A204.1 (cell line): ENCODE results near the gene UBXN4.
"Not testable (repeated sequence)": the region's sequence is repeated elsewhere in the genome, so short reads cannot be mapped to it uniquely, and the experiment has no call there.

Experiments
- FAIRE-seq: peaks from 2 replicates; lab custom pipeline; 2012; peaks lifted over from hg19 to GRCh38; lab: Jason Lieb, UNC

Gene UBXN4

DNA sequence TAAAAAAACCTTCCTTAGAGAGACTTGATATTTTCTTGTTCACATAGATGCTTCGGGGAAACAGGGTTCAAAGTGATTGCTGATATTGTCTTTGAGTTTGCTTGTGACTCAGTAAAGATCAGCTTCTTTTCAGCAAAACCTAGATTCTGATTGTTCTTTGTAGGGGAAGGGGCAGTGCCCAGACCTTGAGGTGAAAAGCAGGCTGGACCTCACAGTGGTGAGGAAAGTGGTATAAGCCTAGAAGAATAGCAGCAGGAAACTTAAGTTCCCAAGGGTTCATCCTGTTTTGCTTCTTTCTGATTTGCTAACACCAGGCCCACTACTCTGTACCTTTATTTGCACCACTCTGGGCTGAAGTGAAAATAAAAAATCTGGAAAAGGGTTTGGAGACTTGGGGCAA, 20.9 kb downstream of the UBXN4 start:
- FAIRE-seq, result no peak

DNA sequence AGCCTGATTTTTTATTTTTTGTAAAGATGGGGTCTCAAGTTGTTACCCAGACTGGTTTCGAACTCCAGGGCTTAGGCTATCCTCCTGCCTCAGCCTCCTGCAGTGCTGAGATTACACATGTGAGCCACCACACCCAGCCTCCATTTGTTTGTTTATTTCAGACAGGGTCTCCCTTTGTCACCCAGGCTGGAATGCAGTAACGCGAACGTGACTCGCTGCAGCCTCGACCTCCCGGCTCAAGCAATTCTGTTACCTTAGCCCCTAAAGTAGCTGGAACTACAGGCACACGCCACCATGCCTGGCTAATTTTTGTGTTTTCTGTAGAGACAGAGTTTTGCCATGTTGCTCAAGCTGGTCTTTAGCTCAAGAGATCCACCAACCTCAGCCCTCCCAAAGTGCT, 27.2 kb downstream of the UBXN4 start:
- FAIRE-seq, result no peak

DNA sequence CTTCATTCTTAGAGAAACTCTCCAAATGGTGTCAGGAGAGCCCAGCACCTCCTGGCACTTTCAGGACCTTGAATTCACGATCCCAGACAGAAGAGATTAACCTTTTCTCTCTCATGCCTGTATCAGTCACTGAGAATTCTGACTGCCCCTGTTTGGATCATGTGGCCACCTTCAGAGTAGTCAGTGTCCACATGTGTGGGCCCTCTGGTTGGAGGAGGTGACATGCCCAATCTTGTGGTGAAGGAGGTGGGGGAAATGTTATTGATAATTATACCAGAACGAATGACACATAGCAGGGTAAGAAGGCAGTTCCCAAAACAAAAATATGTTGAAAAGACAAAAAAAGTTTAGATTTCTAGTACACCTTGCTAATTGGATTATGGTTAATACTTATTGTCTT, 31.7 kb downstream of the UBXN4 start:
- no peak for FAIRE-seq

DNA sequence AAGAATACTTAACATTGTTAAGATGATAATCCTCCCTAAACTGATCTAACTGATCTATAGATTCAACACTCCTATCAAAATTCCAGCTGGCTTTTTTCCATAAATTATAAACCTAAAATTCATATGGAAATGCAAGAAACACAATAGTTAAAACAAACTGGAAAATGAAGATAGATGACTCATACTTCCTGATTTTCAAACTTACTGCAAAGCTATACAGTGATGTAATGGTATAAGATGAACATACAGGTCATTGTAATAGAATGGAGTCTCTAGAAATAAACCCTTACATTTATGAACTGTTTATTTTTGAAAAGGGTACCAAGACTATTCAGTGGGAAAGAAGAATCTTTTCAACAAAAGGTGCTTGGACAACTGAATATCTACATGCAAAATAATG, 32.3 kb downstream of the UBXN4 start:
- no peak for FAIRE-seq

DNA sequence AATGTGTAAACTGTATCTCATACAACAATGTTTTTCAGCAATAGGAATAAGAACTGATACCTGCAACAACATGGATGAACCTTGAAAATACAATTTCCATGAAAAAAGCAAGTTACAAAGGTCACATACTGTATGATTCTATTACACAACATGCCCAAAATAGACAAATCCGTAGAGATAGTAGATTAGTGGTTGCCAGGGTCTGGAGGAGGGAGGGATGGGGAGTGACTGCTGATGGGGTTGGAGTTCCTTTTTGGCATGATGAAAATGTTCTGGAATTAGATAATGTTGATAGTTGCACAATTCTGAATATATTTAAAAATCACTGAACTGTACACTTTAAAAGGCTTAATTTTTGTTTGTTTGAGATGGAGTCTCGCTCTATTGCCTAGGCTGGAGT, 33.8 kb downstream of the UBXN4 start:
- FAIRE-seq, result no peak

DNA sequence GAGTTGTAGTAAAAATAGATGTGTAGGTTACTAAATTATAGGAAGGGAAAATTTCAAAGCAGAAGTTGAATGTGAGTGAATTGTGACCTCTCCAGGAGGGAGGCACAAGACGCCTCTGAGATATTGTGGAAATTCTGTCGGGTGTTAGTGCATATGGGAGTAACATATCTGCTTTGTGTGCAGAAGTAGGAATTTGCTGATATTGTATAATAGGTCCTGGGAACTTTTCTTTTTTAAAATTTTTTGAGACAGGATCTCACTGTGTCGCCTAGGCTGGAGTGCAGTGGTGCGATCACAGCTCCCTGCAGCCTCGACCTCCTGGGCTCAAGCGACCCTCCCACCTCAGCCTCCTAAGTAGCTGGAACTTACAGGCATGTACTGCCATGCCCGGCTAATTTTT, 34.7 kb downstream of the UBXN4 start:
- no peak for FAIRE-seq

DNA sequence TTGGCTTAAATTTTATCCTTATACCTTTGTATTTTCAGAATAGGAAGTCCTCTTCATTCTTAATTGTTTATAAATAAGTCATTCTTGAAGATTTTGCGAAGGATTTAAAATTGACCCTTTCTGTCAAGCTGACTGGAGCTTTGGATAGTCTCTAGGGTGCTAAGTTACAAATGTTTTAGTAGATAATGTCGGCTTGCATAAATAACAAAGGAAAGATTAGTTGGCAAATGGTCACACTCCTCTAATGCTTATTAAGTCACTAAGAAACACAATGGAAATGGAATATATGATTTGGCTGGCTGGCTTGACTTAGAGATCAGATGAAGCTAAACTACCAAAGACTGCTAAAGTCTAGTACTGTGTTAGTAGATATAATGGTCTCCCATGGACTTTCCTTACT, 40.6 kb downstream of the UBXN4 start:
- no peak for FAIRE-seq

DNA sequence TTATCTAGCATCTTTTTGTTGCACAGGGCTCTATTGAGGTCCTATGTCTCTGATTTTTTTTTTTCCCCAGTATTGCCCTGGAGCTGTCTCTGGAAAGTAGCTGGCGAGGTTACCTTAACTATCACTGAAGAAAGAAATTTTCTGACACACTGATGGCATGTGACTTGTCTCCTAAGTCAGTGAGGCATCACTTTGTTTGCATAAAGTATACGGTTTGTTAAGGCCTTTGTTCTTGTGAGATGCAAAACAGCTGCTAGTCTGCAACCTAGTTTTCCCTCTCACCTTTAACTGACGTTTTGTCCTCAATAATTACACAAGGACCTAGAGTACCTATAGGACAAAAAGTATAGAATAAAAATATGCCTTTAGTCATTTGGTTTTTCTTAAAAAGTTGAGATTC, 41.8 kb downstream of the UBXN4 start:
- FAIRE-seq, result no peak

DNA sequence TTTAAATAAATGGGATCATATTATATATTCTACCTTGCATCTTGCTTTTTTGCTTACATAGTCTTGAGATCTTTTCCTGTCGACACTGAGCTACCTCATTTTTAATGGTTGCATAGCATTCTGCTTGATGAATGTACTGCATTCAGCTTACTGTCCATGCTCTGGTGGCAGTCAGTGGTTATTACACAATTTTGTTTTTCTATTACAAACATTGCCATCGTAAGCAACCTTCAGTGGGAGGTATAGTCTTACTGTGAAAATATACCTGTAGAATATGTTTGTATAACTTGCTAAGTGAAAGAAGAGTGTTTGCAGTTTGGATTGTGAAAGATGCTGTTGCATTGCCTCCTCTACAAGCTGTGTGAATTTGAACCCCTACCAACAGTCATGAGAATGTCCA, 43.4 kb downstream of the UBXN4 start:
- FAIRE-seq, result no peak

DNA sequence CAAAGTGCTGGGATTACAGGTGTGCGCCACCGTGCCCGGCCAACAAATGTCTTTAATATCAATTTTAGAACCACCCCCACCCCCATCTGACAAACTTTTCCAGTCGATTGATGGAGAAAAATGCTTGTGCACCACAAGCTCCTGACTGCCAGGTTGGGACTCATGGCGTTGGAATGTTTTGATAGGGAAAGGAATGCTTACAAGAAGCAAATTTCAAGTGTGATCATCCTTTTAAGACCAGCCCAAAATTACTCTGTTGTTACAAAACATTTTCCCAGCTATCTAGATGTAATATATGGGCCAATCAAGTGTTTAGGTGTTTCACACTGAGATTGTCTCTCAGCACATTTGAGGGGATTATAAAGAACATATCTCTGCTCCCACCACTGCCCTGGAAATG, 45.2 kb downstream of the UBXN4 start:
- no peak for FAIRE-seq

DNA sequence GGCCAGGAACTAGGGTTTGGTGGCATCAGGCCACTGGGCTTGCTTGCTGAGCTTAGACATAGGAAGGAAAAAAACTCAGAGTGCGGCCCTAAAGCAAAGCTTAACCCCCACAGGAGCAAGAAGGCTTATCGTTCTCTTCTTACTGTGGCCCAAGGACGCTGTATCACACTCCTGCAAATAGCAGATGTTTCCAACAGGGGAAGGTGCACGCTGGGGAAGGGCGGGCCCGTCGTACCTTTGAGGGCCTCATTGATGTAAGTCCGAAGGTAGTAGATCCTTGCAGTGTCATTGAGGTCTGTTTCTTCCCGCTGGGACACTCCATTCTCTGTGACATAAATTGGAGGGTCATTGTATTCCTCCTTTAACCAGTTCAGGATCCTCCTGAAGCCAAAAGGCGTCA, 48.8 kb downstream of the UBXN4 start:
- no peak for FAIRE-seq

DNA sequence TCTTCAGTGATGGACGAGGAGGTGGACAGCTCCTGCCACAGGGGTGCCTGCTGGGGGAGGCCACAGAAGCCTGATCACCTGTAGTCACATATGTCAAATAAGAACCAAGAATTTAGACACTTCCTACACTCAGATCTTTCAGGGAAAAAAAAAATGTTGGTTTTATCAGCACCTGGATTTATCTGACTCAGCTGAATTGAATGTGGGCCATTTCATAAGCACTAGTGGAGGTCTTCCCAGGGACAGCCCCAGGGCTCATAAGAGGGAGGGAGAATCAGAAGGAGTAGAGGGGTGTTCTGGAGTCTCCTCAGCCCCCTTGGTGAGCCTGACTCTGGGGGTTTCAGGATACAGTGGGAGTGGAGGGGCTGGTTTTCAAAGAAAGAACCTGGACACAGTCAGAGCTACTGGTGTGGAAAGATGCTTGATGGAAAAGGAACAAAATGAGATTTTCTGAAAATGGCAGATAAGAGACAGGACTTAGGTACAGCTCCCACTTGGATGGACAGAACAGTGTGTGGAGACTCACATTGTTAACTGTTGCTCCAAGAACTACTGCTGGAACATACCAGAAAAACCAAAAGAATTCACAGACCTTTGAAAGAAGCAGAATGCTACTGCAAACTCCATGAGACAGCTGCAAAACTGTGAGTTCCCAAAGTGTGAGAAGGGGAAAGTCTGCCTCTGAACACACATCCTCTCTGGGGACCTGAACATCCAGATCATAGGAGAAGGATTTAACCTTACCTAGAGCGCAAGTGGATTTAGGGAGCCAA, 49.9 kb downstream of the UBXN4 start:
- no peak for FAIRE-seq

DNA sequence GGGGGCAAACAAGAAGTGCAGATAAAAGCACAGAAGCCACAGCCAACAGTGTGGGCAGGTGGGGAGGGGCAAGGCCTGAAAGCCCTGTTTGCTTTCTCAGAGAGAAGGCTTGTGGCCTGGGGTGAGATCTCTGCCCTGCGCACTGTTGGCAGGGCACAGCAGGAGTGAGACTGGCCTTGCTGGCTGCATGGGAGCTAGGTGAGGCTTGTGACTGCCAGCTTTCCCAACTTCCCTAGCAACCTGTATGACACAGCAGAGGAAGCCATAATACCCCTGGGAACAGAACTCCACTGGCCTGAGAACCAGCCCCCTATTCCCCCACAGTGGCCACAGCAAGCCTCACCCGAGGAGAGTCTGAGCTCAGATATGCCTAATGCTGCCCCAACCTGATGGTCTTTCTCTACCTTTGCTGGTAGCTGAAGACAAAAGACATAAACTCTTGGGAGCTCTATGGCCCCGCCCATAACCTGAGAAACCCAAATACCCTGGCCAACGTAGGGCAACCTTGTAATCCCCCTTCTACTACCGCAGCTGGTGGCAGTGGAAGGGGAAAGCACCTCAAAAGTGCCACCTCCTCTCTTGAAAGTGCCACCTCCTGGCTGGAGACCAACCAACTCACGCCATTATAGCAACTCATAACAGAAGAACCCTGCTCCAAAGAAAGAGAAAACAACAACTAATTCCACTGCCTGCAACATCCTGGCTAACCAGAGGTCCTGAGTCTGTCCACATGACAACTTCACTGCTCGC, 50.9 kb downstream of the UBXN4 start:
- no peak for FAIRE-seq

DNA sequence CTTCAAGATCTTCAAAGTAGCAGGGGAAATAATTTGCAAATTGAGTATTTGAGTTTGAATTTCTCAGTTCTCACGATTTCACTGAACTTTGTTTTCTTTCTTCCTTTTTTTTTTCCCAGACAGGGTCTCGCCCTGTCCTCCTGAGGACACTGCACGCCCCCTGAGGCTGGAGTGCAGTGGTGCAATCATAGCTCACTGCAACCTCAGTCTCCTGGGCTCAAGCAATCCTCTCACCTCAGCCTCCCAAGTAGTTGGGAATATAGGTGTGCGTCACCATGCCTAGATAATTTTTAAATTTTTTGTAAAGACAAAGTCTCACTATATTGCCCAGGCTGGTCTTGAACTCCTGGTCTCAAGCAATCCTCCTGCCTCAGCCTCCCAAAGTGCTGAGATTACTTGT, 54.0 kb downstream of the UBXN4 start:
- FAIRE-seq, result not testable (repeated sequence)

DNA sequence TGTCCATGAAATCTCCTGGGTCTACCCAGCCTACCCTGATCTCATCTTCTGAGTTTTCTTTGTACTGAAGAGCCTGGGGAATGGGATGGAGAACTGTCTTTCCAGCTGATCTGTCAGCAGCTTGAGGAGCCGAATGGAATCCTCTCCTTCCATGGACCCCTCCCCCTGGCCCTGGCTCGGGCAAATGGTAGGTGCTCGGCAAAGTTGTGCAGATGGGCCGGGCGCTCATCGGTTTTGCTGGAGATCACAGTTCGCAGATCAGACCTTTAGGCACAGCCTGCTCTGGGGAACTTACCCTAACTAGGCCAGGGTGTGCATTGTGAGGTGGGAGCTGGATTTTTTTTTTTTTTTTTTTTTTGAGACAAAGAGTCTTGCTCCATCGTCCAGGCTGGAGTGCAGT, 55.0 kb downstream of the UBXN4 start:
- no peak for FAIRE-seq

DNA sequence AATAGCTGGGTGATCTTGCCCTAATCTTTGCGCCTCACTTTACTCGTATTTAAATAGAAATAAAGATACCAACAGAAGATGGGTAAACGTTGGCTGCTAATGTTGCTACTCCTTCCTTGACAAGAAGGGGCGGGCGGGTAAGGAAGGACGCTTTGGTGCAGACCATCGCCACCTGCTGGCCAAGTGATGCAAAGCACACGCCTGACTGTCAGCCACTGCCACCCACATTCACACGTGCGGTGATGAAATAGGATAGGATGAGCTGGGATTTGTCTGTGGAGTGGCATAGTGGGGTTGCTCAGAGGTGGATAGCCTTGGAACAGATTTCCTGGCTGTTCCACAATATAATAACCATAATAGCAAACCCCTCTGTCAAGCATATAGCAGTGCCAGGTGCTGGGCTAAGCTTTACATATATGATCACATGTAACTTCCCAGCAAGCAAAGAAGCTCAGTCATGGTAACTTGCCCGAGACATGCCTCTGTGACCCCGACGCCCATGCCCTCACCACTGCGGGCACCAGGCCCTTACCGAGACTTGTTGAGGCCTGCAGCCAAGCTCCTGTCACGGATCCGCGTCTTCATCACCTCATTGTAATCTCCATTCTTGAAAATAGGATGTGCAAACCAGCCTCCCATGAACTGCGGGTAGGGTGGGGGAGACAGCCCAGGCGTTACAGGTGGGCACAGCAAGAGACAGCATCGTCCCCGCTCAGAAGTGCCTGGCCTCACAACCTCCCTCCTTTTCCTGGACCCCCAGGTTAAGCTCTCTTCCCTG, 56.0 kb downstream of the UBXN4 start:
- no peak for FAIRE-seq

DNA sequence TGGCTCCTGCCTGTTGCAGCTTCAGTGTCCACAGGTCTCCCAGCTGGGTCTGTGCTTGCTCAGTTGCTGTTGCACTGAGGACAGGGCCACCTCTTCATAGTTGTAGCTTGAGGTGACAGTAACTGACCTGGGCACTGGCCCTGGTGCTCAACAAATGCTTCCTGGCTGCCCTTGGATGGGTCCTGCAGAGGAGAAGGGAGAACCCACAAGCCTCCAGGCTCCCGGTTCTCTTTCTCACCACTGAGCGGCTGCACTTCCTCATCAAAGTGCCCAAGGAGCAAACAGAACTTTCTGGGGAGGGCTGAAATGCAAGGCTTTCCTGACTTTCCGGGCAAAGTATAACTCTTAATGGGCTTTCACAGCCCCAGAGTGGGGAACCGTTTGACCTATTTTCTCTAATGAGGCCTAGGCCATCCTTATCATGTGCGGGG, 56.6 kb downstream of the UBXN4 start:
- no peak for FAIRE-seq

DNA sequence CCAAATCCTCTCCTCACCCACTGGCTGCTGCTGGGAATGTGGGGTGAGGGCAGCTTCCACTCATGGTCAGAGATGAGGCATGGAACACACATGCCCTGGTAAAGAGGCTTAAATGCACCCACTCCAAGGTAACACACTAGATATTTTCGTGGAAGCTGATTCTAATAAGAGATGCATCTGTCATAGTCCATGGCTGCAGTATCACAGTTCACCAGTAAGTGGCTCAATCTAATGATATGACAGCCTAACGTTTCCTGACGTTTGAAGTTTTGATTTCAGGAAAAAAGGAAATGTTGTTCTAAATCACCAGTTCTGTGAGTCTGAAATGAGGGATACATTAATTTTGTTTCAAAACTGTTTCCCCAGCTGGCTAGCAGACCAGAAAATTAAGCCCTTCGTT, 57.1 kb downstream of the UBXN4 start:
- no peak for FAIRE-seq

DNA sequence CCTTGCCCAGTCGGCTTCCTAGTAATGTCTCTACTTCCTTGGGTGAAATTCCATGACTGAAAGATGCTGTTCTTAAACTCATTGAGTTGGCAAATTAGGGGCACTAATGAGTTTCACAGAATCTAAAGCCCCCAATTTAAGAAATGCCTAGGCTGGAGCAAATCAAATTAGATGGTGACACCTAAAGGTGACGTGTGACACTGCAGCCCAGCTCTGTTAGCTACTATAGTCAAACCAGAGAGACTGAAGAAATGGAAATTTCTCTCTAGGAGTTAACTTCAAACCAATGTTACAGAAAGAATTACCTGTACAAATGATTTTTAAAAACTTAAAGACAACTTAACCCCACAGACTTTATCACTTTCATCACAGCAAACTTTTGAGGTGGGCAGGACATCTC, 58.1 kb downstream of the UBXN4 start:
- no peak for FAIRE-seq

DNA sequence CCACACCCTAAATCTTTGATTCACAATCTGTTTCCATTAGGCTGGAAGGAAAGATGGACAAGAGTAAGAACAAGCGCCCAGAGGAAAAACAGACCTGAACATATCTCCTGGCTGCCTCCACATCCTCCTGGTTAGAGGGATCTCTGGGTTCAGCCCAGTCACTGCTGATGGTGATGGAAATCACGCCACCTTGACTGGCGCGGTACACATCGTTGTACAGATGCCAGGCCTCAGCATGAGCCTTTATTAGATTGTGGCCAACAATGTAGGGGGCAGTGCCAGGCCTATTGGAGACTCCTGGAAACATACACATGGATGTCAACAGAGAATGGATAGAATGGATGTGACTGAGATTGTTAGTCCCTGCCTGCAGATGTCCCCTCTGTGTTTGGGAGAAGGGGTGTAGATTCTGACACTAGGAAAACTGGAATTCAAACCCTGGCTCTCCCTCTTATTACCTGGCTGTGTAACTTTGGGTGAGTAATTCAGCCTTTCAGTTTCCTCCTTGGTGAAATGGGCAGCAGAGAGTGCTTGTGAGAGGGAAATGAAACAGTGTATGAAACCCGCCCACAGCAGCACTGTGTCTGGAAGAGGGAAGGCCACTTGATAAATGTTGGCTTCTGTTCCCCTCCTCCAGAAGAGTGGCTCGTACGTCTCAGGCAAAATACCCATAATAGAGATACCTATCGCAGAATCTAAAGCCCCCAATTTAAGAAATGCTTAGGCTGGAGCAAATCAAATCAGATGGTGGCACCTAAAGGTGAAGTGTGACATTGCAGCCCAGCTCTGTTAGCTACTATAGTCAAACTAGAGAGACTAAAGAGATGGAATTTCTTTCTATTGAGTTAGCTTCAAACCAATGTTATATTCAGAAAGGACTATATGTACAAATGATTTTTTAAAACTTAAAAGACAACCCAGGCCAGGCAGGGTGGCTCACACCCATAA, 59.1 kb downstream of the UBXN4 start:
- no peak for FAIRE-seq

DNA sequence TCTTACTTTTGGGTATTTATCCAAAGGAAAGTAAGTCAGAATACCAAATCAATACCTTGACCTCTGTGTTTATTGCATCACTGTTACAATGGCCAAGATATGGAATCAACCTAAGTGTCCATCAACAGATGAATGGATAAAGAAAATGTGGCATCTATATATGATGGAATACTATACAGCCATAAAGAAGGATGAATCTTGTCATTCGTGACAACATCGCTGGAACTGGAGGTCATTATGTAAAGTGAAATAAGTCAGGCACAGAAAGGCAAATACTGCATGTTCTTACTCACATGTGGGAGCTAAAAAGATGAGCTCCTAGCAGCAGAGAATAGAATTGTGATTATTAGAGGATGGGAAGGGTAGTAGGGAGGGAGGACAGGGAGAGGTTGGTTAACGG, 60.7 kb downstream of the UBXN4 start:
- FAIRE-seq, result no peak

DNA sequence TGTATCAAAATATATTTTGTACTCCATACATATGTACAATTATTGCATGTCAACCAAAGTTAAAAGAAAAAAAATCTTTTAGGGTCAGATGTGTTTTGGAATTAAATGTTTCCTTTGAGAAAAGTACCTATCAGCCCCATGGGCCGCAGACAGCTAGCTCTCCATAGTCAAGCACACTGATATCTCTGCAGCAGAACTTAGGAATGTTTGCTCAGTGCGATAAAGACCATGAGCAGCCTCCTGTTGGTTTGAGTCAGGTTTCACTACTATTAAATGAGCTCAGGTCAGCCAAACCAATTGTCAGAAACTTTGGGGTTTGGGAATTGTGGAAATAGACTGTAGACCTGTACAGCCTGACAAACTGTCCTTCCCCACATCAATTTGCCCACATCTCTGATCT, 61.6 kb downstream of the UBXN4 start:
- FAIRE-seq, result no peak
